ENCODE results near the gene KLK15.

The KLK15 gene, protein sequence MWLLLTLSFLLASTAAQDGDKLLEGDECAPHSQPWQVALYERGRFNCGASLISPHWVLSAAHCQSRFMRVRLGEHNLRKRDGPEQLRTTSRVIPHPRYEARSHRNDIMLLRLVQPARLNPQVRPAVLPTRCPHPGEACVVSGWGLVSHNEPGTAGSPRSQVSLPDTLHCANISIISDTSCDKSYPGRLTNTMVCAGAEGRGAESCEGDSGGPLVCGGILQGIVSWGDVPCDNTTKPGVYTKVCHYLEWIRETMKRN

DNA sequence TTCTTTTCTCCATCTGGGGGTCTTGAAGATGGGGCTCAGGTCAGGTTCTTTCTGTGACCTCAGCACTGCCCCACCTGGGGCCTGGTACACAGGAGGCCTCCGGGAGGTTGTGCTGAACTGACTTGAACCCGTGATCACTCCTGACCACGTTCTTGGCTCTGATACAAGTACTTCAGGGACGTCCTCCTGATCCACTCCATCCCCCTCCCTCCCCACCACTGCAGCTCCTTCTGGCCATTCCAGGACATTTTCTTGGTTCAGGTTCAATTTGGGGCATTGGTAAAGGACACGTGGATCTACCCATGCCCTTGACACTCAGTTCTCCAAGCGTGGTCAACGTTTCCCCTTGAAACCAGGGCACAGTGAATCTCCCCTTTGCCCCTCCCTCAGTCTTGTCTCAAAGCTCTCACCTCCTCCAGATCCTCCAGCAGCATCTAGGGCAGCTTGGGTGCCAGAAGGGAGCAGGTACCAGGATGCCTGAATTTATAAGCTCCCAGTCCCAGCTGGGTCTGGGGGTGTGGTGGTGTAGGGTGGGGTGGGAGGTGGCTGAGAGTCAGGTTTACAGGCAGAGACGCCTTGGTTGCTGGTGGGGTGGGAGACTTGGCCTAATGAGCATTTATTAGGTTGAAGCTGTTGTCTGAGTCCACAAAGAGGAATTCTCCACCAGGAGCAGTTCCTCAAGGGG is at the start of gene KLK15:
TSS of gene KLK15 (minus strand) at position 458 of the 685 bp plus-strand sequence. CDS start 2,082 bp downstream, outside the sequence.
- DNase-seq (ENCODE audit: low spot score): no peak
- TF ChIP-seq, protein P1, sequence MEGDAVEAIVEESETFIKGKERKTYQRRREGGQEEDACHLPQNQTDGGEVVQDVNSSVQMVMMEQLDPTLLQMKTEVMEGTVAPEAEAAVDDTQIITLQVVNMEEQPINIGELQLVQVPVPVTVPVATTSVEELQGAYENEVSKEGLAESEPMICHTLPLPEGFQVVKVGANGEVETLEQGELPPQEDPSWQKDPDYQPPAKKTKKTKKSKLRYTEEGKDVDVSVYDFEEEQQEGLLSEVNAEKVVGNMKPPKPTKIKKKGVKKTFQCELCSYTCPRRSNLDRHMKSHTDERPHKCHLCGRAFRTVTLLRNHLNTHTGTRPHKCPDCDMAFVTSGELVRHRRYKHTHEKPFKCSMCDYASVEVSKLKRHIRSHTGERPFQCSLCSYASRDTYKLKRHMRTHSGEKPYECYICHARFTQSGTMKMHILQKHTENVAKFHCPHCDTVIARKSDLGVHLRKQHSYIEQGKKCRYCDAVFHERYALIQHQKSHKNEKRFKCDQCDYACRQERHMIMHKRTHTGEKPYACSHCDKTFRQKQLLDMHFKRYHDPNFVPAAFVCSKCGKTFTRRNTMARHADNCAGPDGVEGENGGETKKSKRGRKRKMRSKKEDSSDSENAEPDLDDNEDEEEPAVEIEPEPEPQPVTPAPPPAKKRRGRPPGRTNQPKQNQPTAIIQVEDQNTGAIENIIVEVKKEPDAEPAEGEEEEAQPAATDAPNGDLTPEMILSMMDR (IDR thresholded peaks at IDR 0.05; ENCODE audit: extremely low read depth, missing control alignments): no peak

DNA sequence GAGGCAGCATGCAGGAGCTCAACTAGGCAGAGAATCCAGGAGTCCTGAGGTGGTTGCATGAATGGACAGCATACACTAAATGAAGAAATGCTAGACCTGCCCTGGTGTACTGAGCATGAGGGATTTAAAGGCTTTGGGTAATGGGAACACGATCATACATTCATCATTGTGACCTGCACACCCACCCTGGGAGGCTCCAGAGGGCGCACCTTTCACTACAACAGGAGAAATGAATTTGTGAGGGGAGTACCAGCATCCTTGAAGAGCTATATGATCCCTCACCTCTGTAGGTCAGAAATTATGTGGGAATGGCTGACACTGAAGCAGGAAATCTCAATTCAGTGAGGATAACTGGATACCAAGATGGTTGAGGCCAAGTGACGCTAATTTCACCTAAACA is 48.8 kb upstream of the KLK15 start:
- TF ChIP-seq, protein P1 (IDR thresholded peaks at IDR 0.05; ENCODE audit: extremely low read depth, missing control alignments): no peak
- DNase-seq (ENCODE audit: low spot score): no peak

DNA sequence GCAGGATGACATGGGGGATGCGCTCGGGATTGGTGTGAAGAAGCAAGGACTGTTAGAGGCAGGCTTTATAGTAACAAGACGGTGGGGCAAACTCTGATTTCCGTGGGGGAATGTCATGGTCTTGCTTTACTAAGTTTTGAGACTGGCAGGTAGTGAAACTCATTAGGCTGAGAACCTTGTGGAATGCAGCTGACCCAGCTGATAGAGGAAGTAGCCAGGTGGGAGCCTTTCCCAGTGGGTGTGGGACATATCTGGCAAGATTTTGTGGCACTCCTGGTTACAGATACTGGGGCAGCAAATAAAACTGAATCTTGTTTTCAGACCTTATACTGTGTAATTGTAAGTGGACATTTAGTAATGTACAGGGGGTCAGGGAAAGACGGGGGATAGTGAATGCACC is 46.9 kb upstream of the KLK15 start:
- TF ChIP-seq, protein P1 (IDR thresholded peaks at IDR 0.05; ENCODE audit: extremely low read depth, missing control alignments): no peak
- DNase-seq (ENCODE audit: low spot score): no peak

DNA sequence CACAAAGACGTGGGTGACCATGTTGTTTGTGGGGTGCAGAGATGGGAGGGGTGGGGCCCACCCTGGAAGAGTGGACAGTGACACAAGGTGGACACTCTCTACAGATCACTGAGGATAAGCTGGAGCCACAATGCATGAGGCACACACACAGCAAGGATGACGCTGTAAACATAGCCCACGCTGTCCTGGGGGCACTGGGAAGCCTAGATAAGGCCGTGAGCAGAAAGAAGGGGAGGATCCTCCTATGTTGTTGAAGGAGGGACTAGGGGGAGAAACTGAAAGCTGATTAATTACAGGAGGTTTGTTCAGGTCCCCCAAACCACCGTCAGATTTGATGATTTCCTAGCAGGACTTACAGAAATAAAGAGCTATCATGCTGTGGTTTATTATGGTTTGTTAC is 45.5 kb upstream of the KLK15 start:
- peak; percentile 28 for DNase-seq (ENCODE audit: low spot score)
- TF ChIP-seq, protein P1 (IDR thresholded peaks at IDR 0.05; ENCODE audit: extremely low read depth, missing control alignments): no peak

DNA sequence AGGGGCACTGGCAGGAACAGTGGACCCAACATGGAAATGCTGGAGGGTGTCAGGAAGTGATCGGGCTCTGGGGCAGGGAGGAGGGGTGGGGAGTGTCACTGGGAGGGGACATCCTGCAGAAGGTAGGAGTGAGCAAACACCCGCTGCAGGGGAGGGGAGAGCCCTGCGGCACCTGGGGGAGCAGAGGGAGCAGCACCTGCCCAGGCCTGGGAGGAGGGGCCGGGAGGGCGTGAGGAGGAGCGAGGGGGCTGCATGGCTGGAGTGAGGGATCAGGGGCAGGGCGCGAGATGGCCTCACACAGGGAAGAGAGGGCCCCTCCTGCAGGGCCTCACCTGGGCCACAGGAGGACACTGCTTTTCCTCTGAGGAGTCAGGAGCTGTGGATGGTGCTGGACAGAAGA is 44.0 kb upstream of the KLK15 start:
- TF ChIP-seq, protein P1 (IDR thresholded peaks at IDR 0.05; ENCODE audit: extremely low read depth, missing control alignments): no peak
- DNase-seq (ENCODE audit: low spot score): no peak

DNA sequence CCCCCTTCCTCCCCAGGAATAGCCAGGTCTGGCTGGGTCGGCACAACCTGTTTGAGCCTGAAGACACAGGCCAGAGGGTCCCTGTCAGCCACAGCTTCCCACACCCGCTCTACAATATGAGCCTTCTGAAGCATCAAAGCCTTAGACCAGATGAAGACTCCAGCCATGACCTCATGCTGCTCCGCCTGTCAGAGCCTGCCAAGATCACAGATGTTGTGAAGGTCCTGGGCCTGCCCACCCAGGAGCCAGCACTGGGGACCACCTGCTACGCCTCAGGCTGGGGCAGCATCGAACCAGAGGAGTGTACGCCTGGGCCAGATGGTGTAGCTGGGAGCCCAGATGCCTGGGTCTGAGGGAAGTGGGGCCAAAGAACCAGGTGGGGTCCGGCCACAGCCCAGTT is 43.1 kb upstream of the KLK15 start:
- DNase-seq (ENCODE audit: low spot score): peak; percentile 17
- TF ChIP-seq, protein P1 (IDR thresholded peaks at IDR 0.05; ENCODE audit: extremely low read depth, missing control alignments): no peak

DNA sequence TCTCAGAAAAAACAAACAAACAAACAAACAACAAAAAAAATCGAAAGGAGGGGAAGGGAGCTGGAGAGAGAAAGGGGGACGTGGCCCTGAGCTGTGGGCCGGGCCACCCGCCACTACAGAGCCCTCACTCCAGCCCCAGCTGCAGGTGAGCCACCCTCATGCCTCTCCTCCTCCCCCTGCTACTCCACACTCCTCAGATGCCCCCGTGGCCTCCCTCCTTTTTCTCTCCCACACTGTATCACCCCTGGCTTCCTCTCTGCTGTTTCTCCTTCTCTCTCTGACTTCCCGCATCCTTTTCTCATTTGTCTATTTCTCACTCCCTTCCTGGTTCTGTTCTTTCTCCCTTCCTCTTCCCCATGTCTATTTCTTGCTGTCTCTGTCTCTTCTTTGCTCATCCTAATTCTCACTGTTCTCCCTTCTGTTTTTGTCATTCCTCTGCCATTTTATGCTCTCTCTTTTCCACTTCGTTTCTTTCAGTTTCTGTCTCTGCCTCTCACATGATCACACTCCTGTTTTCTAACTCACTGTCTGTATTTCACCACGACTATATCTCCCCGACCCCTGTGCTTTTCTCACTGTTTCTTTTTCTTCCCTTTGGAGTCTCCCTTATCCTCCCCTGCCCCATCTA is 42.5 kb upstream of the KLK15 start:
- peak; percentile 57 for DNase-seq (ENCODE audit: low spot score)
- TF ChIP-seq, protein P1 (IDR thresholded peaks at IDR 0.05; ENCODE audit: extremely low read depth, missing control alignments): no peak

Data from GM20000 (cell line).